GM12801 (cell line): Measurements from ENCODE around the gene CDR2.

Experiments
- TF ChIP-seq, protein P1 (sequence below): IDR thresholded peaks from one replicate; pipeline ENCODE4 v1.5.1; 2011; ENCODE audit warnings: control low read depth; ENCODE audit not compliant: insufficient read length; ENCODE audit errors: extremely low read depth

CDR2 gene

DNA sequence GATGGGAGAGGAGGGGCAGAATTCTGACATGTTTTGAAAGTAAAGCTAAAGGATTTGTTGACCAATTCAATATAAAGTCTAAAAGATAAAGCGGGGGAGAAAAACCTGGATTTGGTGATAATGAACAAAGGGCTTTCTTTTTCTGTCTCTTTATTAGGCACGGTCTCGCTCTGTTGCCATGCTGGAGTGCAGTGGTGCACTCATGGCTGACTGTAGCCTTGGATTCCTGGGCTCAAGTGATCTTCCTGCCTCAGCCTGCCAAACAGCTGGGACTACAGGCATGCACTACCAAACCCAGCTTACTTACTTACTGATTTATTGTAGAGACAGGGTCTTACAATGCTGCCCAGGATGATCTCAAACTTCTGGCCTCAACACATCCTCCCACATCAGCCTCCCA lies 7.5 kb downstream of the CDR2 start:
- TF ChIP-seq, protein P1, sequence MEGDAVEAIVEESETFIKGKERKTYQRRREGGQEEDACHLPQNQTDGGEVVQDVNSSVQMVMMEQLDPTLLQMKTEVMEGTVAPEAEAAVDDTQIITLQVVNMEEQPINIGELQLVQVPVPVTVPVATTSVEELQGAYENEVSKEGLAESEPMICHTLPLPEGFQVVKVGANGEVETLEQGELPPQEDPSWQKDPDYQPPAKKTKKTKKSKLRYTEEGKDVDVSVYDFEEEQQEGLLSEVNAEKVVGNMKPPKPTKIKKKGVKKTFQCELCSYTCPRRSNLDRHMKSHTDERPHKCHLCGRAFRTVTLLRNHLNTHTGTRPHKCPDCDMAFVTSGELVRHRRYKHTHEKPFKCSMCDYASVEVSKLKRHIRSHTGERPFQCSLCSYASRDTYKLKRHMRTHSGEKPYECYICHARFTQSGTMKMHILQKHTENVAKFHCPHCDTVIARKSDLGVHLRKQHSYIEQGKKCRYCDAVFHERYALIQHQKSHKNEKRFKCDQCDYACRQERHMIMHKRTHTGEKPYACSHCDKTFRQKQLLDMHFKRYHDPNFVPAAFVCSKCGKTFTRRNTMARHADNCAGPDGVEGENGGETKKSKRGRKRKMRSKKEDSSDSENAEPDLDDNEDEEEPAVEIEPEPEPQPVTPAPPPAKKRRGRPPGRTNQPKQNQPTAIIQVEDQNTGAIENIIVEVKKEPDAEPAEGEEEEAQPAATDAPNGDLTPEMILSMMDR: no peak

DNA sequence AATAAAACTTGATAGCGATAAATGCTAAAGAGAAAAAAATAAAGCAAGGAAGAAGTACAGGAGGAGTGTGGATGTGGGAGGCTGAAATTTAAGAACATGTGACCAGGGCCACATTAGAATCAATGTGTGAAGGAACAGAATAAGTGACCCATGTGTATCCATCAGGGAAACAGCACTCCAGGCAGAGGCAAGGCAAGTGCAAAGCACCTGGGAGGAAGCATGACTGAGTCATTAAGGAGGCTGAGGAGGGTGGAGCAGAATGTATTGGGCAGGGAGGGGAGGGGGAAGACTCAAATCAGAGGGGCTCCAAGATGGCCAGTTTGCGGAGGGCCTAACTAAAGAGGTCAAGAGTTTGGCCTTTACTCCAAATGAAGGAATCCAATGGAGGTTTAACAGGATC lies 8.0 kb downstream of the CDR2 start:
- TF ChIP-seq, protein P1: no peak

DNA sequence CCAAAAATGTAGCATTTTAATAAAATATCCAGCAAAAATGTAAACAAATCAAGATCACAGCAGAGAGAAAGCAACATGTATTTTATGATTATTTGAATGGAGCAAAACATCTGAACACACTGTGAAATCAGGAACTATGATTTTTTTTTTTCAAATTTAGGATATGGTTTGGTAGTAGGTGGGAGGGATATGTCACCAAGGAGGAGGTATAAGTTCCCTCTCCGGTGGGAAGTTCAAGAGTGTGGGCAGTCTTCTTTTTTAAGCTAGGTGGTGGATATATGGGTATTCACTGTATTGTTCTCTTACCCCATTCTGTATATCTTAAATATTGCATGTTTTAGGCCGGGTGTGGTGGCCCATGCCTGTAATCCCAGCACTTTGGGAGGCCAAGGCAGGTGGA lies 10.2 kb downstream of the CDR2 start:
- TF ChIP-seq, protein P1: no peak

DNA sequence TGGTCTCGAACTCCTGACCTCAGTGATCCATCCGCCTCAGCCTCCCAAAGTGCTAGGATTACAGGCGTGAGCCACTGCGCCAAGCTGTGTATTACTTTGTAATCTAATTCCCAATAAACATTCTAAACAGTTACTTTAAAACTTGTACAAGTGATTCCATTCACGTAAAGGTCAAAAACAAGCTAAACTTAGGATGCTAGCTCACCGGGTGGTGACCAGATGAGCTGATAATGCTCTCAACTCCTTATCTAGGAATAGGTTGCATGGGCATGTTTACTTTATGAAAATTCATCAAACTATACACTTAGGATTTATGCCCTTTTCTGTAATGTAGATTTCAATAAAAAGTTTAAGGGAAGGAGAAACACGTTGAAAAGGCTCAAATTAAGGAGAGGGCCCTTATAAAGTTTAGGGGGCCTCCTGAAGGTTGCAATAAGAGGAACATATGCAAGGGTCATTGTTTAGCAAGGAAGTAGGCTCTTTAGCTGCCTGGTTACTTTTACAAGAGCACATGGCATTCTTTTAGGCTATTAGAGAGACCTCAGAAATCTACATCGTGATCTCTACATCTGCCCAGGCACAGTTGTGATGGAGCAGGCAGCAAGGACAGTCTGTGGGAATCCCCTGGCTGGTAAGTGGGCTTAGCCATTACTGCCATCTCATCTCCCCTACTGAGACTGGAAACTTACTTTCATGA lies 13.3 kb downstream of the CDR2 start:
- TF ChIP-seq, protein P1: no peak

DNA sequence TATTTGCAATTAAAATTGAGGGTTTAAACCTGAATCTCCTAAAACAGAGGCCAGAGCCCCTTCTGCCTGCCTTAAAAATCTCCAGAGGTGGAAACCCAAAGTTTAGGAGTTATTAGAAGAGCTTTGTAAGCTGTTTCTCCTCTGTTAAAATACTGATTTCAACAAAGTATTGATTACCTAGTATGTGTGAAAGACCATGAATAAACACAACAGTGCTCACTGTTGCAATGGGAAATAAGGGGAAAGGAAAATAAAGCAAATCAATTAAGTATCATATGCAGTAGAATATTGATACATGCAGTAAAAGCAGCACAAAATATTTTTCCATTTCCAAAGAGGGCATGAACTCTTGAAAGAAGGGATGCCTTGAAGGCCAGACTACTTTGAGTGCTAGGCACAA lies 14.7 kb downstream of the CDR2 start:
- TF ChIP-seq, protein P1: no peak

DNA sequence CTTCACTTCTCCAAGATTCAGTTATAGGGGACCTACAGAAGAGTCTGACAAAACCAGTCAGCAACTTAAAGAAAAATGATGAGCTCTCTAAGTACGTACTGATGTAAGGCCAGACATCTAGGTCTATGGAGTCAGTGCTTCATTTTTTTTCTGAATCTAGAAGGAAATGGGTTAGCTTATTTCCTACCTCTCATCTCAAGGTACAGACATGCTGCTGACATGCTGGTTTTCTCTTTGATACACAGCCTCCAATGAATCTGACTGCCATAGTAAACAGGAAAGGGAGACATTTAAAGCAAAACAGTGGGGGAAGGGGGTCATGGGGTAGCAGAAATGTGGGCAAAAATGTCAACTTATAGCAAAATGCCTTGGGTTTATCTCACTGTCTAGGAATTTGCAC lies 16.4 kb downstream of the CDR2 start:
- TF ChIP-seq, protein P1: no peak

DNA sequence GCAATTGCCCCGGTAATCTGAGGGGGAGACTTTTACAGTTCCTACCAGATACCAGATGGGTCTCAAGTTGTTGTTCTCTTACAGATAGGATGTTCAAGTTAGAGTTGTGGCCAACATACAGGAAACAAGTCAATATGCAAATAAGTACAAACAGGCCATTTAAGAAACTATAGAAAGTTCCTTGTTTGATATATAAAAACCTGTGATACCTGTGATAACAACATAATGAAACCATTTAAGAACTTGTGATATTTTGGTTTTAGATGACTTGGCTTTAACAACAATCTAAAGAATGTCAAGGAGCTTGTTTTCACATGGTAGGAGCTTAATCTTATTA lies 16.8 kb downstream of the CDR2 start:
- TF ChIP-seq, protein P1: no peak
